ENCODE data around the gene LLGL1. TPM values are rescaled to one million over a fixed set of nuclear protein-coding genes. Genes with fewer than 3 reads are reported as not detected.

LLGL1 gene
- total and polyA plus RNA-seq, 2 donors from 2014 or later: 8.0 to 13.7 TPM

DNA sequence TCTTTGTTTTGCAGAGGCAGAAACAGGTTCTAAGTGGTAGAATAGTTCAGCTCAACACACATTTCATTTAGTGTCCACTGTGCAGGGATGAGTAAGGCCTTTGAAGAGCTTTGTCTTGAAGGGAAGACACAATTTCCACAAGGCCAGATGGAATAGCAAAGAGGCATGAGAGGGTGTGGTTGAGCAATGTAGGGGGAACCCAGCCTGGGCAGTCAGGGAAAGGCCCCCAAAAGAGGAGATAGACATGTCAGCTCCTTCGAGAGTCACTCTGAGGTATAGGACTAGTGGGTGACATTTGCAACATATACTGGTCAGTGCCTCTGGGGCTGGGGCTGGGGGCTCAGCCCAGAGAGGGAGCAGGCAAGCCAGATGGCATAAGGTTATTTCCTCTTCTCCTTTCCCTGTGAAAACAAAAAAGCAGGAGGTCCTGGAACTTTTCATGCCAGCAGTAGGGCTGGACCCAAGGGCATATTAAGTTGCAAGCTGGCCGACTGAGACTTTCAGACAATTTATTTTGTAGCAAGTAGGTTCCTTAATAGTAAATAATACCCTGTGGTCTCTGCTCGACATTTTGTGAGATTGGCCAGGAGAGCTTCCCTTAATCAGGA is 34.7 kb upstream of the LLGL1 start:
- intact Hi-C loops (cut with DNase I): no loop called here
- Histone ChIP-seq H3K27ac (ENCODE audit: low read depth in 2 of 2, low read length in 2 of 2) (peak overlapping the region; percentile 83 to 89), H3K4me1 (ENCODE audit: control insufficient read depth in 2 of 3, insufficient read depth in 2 of 3, low read depth in 1 of 3, low read length in 3 of 3) (peaks cover 3 to 63% (median 59%) of the 10 kb centered on the region in 3 donors), H3K9me3 (ENCODE audit: control insufficient read depth in 2 of 3, insufficient read depth in 1 of 3, low read length in 3 of 3) (no peaks in the 10 kb centered on the region), H3K4me3 (ENCODE audit: low read length in 3 of 3) (peak overlapping the region in 1 of 3 donors; percentile 23), H3K9ac (ENCODE audit: low read length in 3 of 3) (peak overlapping the region in 1 of 3 donors; percentile 14), H3K36me3 (ENCODE audit: control insufficient read depth in 2 of 3, insufficient read depth in 3 of 3, low read length in 3 of 3) (peaks cover 0 to 13% (median 12%) of the 10 kb centered on the region in 3 donors), H3K27me3 (ENCODE audit: control insufficient read depth, insufficient read depth, low read length) (no peaks in the 10 kb centered on the region)
- no peak for FAIRE-seq
- TF ChIP-seq, protein P1, sequence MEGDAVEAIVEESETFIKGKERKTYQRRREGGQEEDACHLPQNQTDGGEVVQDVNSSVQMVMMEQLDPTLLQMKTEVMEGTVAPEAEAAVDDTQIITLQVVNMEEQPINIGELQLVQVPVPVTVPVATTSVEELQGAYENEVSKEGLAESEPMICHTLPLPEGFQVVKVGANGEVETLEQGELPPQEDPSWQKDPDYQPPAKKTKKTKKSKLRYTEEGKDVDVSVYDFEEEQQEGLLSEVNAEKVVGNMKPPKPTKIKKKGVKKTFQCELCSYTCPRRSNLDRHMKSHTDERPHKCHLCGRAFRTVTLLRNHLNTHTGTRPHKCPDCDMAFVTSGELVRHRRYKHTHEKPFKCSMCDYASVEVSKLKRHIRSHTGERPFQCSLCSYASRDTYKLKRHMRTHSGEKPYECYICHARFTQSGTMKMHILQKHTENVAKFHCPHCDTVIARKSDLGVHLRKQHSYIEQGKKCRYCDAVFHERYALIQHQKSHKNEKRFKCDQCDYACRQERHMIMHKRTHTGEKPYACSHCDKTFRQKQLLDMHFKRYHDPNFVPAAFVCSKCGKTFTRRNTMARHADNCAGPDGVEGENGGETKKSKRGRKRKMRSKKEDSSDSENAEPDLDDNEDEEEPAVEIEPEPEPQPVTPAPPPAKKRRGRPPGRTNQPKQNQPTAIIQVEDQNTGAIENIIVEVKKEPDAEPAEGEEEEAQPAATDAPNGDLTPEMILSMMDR (IDR thresholded peaks at IDR 0.05; ENCODE audit: borderline replicate concordance, extremely low read depth, insufficient read depth): no peak
- peak in 3 of 5 donors; percentile 56 to 84 (median 76) for DNase-seq

DNA sequence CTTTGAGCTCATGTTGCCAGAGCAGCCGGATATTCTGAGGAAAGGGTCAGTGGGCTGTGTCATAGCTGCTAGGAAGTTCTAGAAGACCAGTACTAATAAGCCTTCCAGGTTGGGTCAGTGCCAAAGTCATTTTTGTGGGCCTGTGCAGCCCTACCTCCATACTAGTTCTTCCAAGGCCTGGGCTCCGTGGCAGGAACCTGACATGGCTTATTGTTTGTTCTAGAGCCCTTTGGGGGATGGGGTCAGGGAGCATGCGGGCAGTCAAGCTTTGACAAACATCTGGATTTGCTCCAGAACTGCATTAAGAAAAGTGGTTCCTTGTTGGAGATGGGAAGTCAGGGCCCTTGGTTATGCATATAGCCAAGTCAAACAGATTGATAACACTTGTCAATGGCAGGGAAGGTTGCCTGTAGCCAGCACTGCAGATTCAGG is 34.2 kb upstream of the LLGL1 start:
- intact Hi-C loops (cut with DNase I): no loop called here
- DNase-seq: peak in 1 of 5 donors; percentile 85
- Histone ChIP-seq H3K36me3 (ENCODE audit: control insufficient read depth in 2 of 3, insufficient read depth in 3 of 3, low read length in 3 of 3) (peaks cover 0 to 18% (median 14%) of the 10 kb centered on the region in 3 donors), H3K9me3 (ENCODE audit: control insufficient read depth in 2 of 3, insufficient read depth in 1 of 3, low read length in 3 of 3) (no peaks in the 10 kb centered on the region), H3K27ac (ENCODE audit: low read depth in 2 of 2, low read length in 2 of 2) (peak overlapping the region; percentile 47 to 89), H3K9ac (ENCODE audit: low read length in 3 of 3) (peak overlapping the region in 2 of 3 donors; percentile 14 to 20), H3K4me1 (ENCODE audit: control insufficient read depth in 2 of 3, insufficient read depth in 2 of 3, low read depth in 1 of 3, low read length in 3 of 3) (peaks cover 3 to 61% (median 58%) of the 10 kb centered on the region in 3 donors), H3K4me3 (ENCODE audit: low read length in 3 of 3) (peak overlapping the region in 1 of 3 donors; percentile 20), H3K27me3 (ENCODE audit: control insufficient read depth, insufficient read depth, low read length) (no peaks in the 10 kb centered on the region)
- TF ChIP-seq, protein P1 (IDR thresholded peaks at IDR 0.05; ENCODE audit: borderline replicate concordance, extremely low read depth, insufficient read depth): no peak
- no peak for FAIRE-seq

DNA sequence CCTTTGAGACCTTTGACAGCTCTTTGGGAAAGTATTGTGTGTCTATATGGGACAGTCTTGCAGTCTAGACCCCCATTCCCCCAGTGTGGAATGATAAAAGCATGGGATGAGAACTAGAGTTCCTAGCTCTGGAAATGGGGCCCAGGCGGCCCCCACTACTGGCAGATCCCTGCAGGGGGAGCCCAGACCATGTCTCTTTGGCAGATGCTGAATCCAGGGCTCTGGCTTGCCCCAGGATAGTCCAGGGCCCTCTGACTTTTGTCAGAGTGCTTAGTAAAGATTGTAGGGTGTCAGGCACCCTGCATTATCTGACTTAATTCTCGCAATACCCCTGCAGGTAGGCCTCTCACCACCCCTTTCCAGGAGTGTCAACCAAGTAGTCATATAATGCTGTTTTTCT is 33.5 kb upstream of the LLGL1 start:
- intact Hi-C loops (cut with DNase I): no loop called here
- H3K4me1 ChIP-seq (ENCODE audit: control insufficient read depth in 2 of 3, insufficient read depth in 2 of 3, low read depth in 1 of 3, low read length in 3 of 3): peaks cover 3 to 61% (median 52%) of the 10 kb centered on the region in 3 donors
- TF ChIP-seq, protein P1 (IDR thresholded peaks at IDR 0.05; ENCODE audit: borderline replicate concordance, extremely low read depth, insufficient read depth): no peak
- no peak overlapping the region for H3K9ac ChIP-seq (ENCODE audit: low read length in 3 of 3)
- FAIRE-seq (no peak), DNase-seq (no peak)
- no peaks in the 10 kb centered on the region for H3K27me3 ChIP-seq (ENCODE audit: control insufficient read depth, insufficient read depth, low read length)
- H3K4me3 ChIP-seq (ENCODE audit: low read length in 3 of 3): no peak overlapping the region
- no peaks in the 10 kb centered on the region for H3K9me3 ChIP-seq (ENCODE audit: control insufficient read depth in 2 of 3, insufficient read depth in 1 of 3, low read length in 3 of 3)
- peak overlapping the region in 1 of 2 donors; percentile 89 for H3K27ac ChIP-seq (ENCODE audit: low read depth in 2 of 2, low read length in 2 of 2)
- peaks cover 0 to 22% (median 19%) of the 10 kb centered on the region in 3 donors for H3K36me3 ChIP-seq (ENCODE audit: control insufficient read depth in 2 of 3, insufficient read depth in 3 of 3, low read length in 3 of 3)
